CD4-positive, CD25-positive, alpha-beta regulatory T cell (primary cell): ENCODE measurements around the gene ADGB. TPM values are rescaled to one million over a fixed set of nuclear protein-coding genes. Genes with fewer than 3 reads are reported as not detected.

Source experiments
- ATAC-seq, 2 donors: fragments of 150-1000 bp; cut with Tn5 transposase; one replicate each; pipeline ENCODE4 v1.10.0; 2021; ENCODE audit warnings: low read depth in 2 of 2, moderate number of reproducible peaks in 2 of 2, moderate library complexity in 1 of 2
- DNase-seq, 3 donors: peaks; one replicate each; pipeline versions ENCODE4 v3.0.0 to v3.0.0-alpha.2; 2012 to 2022; ENCODE audit warnings: mixed read lengths in 1 of 3
- H3K27ac ChIP-seq: one replicate; pipeline ENCODE4 v1.7.0; 2013; ENCODE audit warnings: mild to moderate bottlenecking, low read length; ENCODE audit not compliant: insufficient read depth, poor library complexity, severe bottlenecking
- H3K27me3 ChIP-seq: one replicate; pipeline ENCODE4 v1.7.0; 2013; ENCODE audit warnings: low read length; ENCODE audit not compliant: control insufficient read depth, insufficient read depth
- H3K36me3 ChIP-seq: one replicate; pipeline ENCODE4 v1.7.0; 2013; ENCODE audit warnings: mild to moderate bottlenecking, low read length, moderate library complexity; ENCODE audit not compliant: control insufficient read depth, insufficient read depth
- H3K4me1 ChIP-seq: 2 replicates; pipeline ENCODE4 v1.7.0; 2013; ENCODE audit warnings: mild to moderate bottlenecking, low read length; ENCODE audit not compliant: insufficient read depth, control insufficient read depth, poor library complexity, severe bottlenecking
- H3K4me3 ChIP-seq: one replicate; pipeline ENCODE4 v1.7.0; 2013; ENCODE audit warnings: low read depth, mild to moderate bottlenecking, low read length, moderate library complexity
- H3K9me3 ChIP-seq, 2 experiments: 1 replicate in 1 of 2; 2 replicates in 1 of 2; pipeline ENCODE4 v1.7.0; 2013; ENCODE audit warnings: low read length in 2 of 2, mild to moderate bottlenecking in 1 of 2, moderate library complexity in 1 of 2; ENCODE audit not compliant: control insufficient read depth in 2 of 2
- H3K27ac Mint-ChIP-seq, 3 donors: one replicate each; pipeline ENCODE4 v1.8.0; 2020 to 2022; ENCODE audit warnings: mild to moderate bottlenecking in 3 of 3, mixed read lengths in 3 of 3, moderate library complexity in 2 of 3
- H3K27me3 Mint-ChIP-seq: one replicate; pipeline ENCODE4 v1.8.0; 2022; ENCODE audit warnings: mild to moderate bottlenecking, mixed read lengths
- H3K36me3 Mint-ChIP-seq: one replicate; pipeline ENCODE4 v1.8.0; 2020; ENCODE audit warnings: mixed read lengths
- H3K4me1 Mint-ChIP-seq, 4 donors: one replicate each; pipeline ENCODE4 v1.8.0; 2020 to 2022; ENCODE audit warnings: mixed read lengths in 4 of 4, mild to moderate bottlenecking in 1 of 4
- H3K4me3 Mint-ChIP-seq, 4 donors: one replicate each; pipeline ENCODE4 v1.8.0; 2020 to 2022; ENCODE audit warnings: mild to moderate bottlenecking in 4 of 4, mixed read lengths in 4 of 4, moderate library complexity in 3 of 4
- H3K9me3 Mint-ChIP-seq, 7 donors: one replicate each; pipeline ENCODE4 v1.8.0; 2020 to 2022; ENCODE audit warnings: mixed read lengths in 7 of 7, mild to moderate bottlenecking in 3 of 7, moderate library complexity in 2 of 7
- polyA plus RNA-seq, 4 donors: library from polyadenylated mRNA; unstranded; fragments of 300-500 nt; fragmentation: Illumina TruSeq; gene quantifications; one replicate each; pipeline ENCODE4 v1.2.3, GENCODE V29; 2021
- total RNA-seq: library from RNA; stranded (reverse); gene quantifications from one replicate; pipeline ENCODE4 v1.2.3, GENCODE V29; 2022

The ADGB gene
- total and polyA plus RNA-seq, 5 donors from 2014 or later = not detected

DNA sequence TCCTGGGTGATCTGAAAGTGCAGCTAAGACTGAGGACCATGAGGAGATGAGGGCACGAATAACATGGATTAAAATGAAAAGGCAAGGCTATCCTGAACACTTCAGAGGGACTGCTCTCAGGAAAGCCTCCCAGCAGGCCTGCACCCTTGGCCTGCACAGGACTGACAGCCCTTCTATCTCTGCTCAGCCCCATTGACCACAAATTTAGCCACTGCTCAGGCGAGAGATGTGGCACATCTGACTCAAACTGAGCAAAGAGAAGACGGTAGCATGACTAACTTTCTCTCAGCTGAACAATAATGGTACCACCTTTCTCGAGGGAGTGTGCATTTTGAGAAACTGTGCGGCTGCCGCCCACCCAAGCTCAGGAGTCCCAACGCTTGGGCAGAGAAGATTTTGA lies 257.5 kb downstream of the ADGB start:
- H3K27ac Mint-ChIP-seq = no peak overlapping the region
- DNase-seq (no peak), ATAC-seq (no peak)
- no peak overlapping the region for H3K27ac ChIP-seq
- peak overlapping the region in 1 of 4 donors; percentile 29 for H3K4me3 Mint-ChIP-seq
- H3K9me3 ChIP-seq = no peaks in the 10 kb centered on the region
- peaks cover 0 to 7% (median 0%) of the 10 kb centered on the region in 4 donors for H3K4me1 Mint-ChIP-seq
- H3K36me3 ChIP-seq = no peaks in the 10 kb centered on the region
- no peaks in the 10 kb centered on the region for H3K9me3 Mint-ChIP-seq
- no peaks in the 10 kb centered on the region for H3K4me1 ChIP-seq
- H3K27me3 ChIP-seq = no peaks in the 10 kb centered on the region
- no peak overlapping the region for H3K4me3 ChIP-seq
- H3K27me3 Mint-ChIP-seq = peaks cover 5% of the 10 kb centered on the region
- no peaks in the 10 kb centered on the region for H3K36me3 Mint-ChIP-seq

DNA sequence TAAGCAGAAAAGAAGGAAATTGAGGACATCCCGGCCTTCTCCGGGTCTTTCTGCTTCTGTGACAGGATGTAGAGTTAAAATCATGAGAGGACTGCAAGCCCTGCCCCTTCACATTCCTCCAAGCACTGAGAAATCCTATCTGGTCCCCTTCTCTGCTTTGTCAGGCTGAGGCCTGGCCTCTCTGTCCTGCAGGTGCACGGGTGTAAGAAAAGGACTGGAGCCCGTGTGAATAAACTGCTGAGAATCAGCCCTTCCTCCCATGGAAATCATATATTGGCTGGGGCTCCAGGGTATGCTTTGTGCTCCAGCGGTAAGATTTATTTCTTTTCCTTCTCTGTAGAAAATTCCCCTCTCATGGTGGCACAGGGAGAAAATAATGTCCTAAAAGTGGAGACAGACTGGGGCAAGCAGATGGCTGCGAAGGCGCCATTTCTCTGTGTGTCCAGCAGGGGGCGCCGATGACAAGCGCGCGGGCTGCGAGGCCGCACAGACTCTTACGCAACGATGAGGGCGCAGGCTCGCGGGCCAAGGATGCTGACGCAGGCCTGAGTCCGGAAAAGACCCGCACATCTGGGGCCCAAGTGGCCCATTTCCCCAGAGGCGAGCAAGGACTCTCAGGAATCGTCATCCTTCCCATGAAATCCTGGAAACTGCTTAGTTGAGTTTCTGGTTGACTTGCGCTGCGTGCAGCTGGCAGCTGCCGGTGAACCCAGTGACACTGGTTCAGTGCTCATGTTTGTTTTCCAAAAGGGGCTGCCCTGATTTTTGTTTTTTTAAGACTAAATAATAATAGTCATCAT lies 258.6 kb downstream of the ADGB start:
- H3K27ac ChIP-seq = no peak overlapping the region
- peak; percentile 40 to 75 (median 66) for DNase-seq
- no peaks in the 10 kb centered on the region for H3K27me3 ChIP-seq
- no peaks in the 10 kb centered on the region for H3K9me3 Mint-ChIP-seq
- no peak overlapping the region for H3K27ac Mint-ChIP-seq
- H3K4me1 Mint-ChIP-seq = peaks cover 0 to 7% (median 0%) of the 10 kb centered on the region in 4 donors
- no peaks in the 10 kb centered on the region for H3K9me3 ChIP-seq
- no peaks in the 10 kb centered on the region for H3K4me1 ChIP-seq
- peak overlapping the region; percentile 29 for H3K4me3 ChIP-seq
- peak; percentile 78 to 82 for ATAC-seq
- H3K4me3 Mint-ChIP-seq = peak overlapping the region in 1 of 4 donors; percentile 8
- H3K36me3 Mint-ChIP-seq = no peaks in the 10 kb centered on the region
- peaks cover 5% of the 10 kb centered on the region for H3K27me3 Mint-ChIP-seq
- no peaks in the 10 kb centered on the region for H3K36me3 ChIP-seq

DNA sequence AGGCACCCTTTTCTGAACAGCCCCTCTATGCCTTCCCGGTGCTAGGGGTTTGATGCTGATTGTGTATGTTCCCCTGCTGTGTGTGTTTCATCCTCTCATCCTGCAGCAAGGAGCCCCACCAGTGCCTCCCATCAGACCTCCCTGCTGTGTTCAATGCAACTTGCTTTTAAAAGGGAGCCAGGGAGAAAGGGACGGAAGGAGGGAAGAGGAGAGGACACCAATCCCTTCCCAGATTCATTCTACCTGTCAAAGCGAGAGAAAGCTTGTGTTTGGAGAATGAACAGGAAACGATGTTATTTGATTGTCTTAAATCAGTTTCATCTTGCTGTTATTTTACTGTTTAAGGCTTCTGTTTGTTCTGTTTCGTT lies 259.2 kb downstream of the ADGB start:
- ATAC-seq (peak in 1 of 2 donors; percentile 29), DNase-seq (no peak)
- Mint-ChIP-seq H3K27ac (no peak overlapping the region), H3K4me1 (peaks cover 0 to 7% (median 0%) of the 10 kb centered on the region in 4 donors), H3K36me3 (no peaks in the 10 kb centered on the region), H3K4me3 (peak overlapping the region in 2 of 4 donors; percentile 31 to 63), H3K9me3 (no peaks in the 10 kb centered on the region), H3K27me3 (peaks cover 5% of the 10 kb centered on the region)
- no peaks in the 10 kb centered on the region for H3K27me3 ChIP-seq
- no peaks in the 10 kb centered on the region for H3K36me3 ChIP-seq
- no peak overlapping the region for H3K27ac ChIP-seq
- H3K4me3 ChIP-seq = peak overlapping the region; percentile 29
- no peaks in the 10 kb centered on the region for H3K4me1 ChIP-seq
- no peaks in the 10 kb centered on the region for H3K9me3 ChIP-seq

DNA sequence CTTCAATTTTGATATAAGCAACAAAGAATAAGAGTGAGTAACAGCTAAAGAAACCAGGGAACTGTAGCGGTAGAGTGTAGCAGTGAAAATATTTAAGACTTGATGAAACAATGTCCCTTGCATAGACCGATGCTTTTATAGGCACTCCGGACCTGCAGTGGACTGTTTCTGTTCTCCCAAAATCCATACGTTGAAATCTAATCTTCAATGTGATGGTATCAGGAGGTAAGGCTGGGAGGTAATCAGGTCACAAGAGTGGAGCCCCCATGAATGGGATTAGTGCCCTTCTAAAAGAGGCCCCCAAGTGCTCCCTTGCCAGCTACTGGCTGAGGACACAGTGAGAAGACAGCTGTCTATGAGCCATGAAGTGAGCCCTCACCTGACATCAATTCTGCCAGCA lies 260.4 kb downstream of the ADGB start:
- ATAC-seq = no peak
- no peak overlapping the region for H3K4me3 Mint-ChIP-seq

GRCh38 chr6:146859795-146860495 lies 261.2 kb downstream of the ADGB start:
- Histone ChIP-seq H3K36me3 (no peaks in the 10 kb centered on the region), H3K9me3 (no peaks in the 10 kb centered on the region), H3K27ac (no peak overlapping the region), H3K4me3 (no peak overlapping the region), H3K4me1 (no peaks in the 10 kb centered on the region), H3K27me3 (no peaks in the 10 kb centered on the region)
- Mint-ChIP-seq H3K4me3 (no peak overlapping the region), H3K4me1 (peaks cover 0 to 7% (median 0%) of the 10 kb centered on the region in 4 donors), H3K9me3 (no peaks in the 10 kb centered on the region), H3K27ac (no peak overlapping the region), H3K36me3 (no peaks in the 10 kb centered on the region), H3K27me3 (peaks cover 5% of the 10 kb centered on the region)
- DNase-seq (no peak), ATAC-seq (no peak)

More for the DNA sequence above, 260.4 kb downstream of the ADGB start:
- Mint-ChIP-seq H3K27ac (peak overlapping the region in 1 of 3 donors; percentile 39), H3K4me1 (peaks cover 0 to 7% (median 0%) of the 10 kb centered on the region in 4 donors), H3K36me3 (no peaks in the 10 kb centered on the region), H3K9me3 (no peaks in the 10 kb centered on the region), H3K27me3 (peaks cover 5% of the 10 kb centered on the region)
- no peak overlapping the region for H3K27ac ChIP-seq
- H3K4me1 ChIP-seq = no peaks in the 10 kb centered on the region
- H3K9me3 ChIP-seq = no peaks in the 10 kb centered on the region
- no peak overlapping the region for H3K4me3 ChIP-seq
- no peaks in the 10 kb centered on the region for H3K36me3 ChIP-seq
- DNase-seq = no peak
- no peaks in the 10 kb centered on the region for H3K27me3 ChIP-seq

- DNase-seq (no peak), ATAC-seq (no peak)
- H3K4me3 Mint-ChIP-seq = no peak overlapping the region
- H3K36me3 ChIP-seq = no peaks in the 10 kb centered on the region
- no peaks in the 10 kb centered on the region for H3K36me3 Mint-ChIP-seq
- peaks cover 5% of the 10 kb centered on the region for H3K27me3 Mint-ChIP-seq
- H3K27ac ChIP-seq = no peak overlapping the region
- no peaks in the 10 kb centered on the region for H3K9me3 Mint-ChIP-seq
- no peaks in the 10 kb centered on the region for H3K4me1 ChIP-seq
- H3K4me3 ChIP-seq = no peak overlapping the region
- no peaks in the 10 kb centered on the region for H3K9me3 ChIP-seq
- H3K27ac Mint-ChIP-seq = no peak overlapping the region
- peaks cover 0 to 7% (median 0%) of the 10 kb centered on the region in 4 donors for H3K4me1 Mint-ChIP-seq
- no peaks in the 10 kb centered on the region for H3K27me3 ChIP-seq
These were observed 261.8 kb downstream of the ADGB start for GRCh38 chr6:146860583-146860982.

DNA sequence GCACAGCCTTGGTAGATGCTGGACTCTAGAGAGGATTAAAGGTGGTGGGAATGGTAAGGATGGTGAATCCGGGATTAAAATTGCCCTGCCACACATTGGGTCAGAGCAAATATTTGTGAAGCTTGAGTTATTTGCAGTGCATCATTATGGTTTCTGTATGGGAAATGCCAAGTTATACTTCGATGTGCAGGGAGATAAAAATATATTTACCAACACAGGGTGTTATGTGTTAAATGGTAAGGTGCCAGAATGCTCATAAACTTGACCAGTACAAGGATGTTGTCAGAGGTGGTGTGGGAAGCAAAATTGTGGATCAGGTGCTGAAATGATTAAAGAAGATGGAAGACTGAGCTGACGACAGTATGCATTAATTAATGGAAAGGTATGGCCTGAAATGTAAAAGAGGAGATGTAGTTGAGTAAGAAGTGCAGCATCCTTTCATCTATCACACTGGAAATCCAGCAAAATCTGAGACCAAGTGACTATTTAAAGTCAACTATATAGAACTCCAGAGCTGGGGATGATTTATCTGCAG lies 262.3 kb downstream of the ADGB start:
- DNase-seq (no peak), ATAC-seq (no peak)
- H3K9me3 Mint-ChIP-seq = no peaks in the 10 kb centered on the region
- peaks cover 5% of the 10 kb centered on the region for H3K27me3 Mint-ChIP-seq
- peaks cover 0 to 7% (median 0%) of the 10 kb centered on the region in 4 donors for H3K4me1 Mint-ChIP-seq
- H3K4me1 ChIP-seq = no peaks in the 10 kb centered on the region
- H3K36me3 Mint-ChIP-seq = no peaks in the 10 kb centered on the region
- no peaks in the 10 kb centered on the region for H3K9me3 ChIP-seq
- H3K27me3 ChIP-seq = no peaks in the 10 kb centered on the region
- H3K4me3 Mint-ChIP-seq = no peak overlapping the region
- H3K27ac ChIP-seq = no peak overlapping the region
- no peaks in the 10 kb centered on the region for H3K36me3 ChIP-seq
- no peak overlapping the region for H3K27ac Mint-ChIP-seq
- H3K4me3 ChIP-seq = no peak overlapping the region
